ENCODE data around the gene LPIN1. TPM values are rescaled to one million over a fixed set of nuclear protein-coding genes. Genes with fewer than 3 reads are reported as not detected.
"Not testable (repeated sequence)": the region's sequence is repeated elsewhere in the genome, so short reads cannot be mapped to it uniquely, and the experiment has no call there.

The LPIN1 gene
- total RNA-seq, 2 donors from 2014 or later: 15.0 to 47.5 TPM

DNA sequence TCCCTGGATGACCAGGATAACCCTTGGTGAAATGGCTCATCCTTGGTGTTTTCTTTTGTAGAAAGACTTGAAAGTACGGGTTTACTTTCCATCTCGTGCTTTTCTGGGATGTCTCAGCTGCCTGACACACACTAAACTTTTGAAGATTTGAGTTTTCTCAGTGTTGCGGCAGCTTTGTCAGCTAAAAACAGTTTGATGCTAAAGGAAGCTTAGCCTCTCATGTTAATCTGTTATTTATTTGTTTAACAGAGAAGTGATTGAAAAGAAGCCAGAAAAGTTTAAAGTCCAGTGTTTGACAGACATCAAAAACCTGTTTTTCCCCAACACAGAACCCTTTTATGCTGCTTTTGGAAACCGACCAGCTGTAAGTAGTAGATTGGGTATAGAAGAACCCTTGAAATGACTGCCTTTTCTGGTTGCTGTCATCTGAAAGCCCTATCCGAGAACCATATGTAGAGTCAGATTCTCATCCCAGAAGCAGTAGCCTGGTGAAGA is 72.8 kb downstream of the LPIN1 start:
- TF ChIP-seq CTCF (IDR thresholded peaks at IDR 0.05) (no peak), POLR2A (IDR thresholded peaks at IDR 0.05) (no peak)
- peak overlapping the region; percentile 9 to 56 (median 34) for H3K27ac ChIP-seq
- DNase-seq: peak in 3 of 4 donors; percentile 20 to 54 (median 27)
- H3K4me3 ChIP-seq: no peak overlapping the region
- peaks cover 0 to 2% of the 10 kb centered on the region in 2 donors for H3K36me3 ChIP-seq (replicated peaks in 1 of 2; ENCODE audit: insufficient read depth in 1 of 2, low read depth in 2 of 2)
- no peaks in the 10 kb centered on the region for H3K27me3 ChIP-seq
- intact Hi-C loops (cut with DNase I): no loop called here
- 15 to 24% methylated on average over 5 of the region's 5 CpGs for WGBS, 2 donors
- peak; percentile 62 for ATAC-seq
- peaks cover 27% of the 10 kb centered on the region for H3K4me1 ChIP-seq
- H3K9me3 ChIP-seq: no peaks in the 10 kb centered on the region

DNA sequence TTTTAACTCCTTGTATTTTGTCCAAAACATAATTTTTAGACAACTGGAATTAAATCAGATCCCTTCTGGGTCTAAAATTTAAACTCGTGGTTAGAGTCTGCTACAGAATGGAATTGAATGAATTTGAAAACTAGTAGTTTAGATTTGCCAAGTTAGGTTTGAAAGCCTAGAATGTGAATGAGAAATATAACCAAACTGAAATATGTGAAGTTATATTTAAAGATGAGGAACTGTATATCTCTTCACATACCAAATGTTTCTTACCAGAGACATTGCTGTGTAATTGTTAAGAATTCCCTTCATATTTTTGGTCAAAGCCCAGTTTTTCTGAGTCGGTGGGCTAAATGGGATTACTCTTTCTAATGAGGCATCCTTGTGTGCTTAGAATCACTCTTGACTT is 74.2 kb downstream of the LPIN1 start:
- ATAC-seq (no peak), DNase-seq (no peak)
- intact Hi-C loops (cut with DNase I): no loop called here
- 91 to 92% methylated on average over 2 of the region's 2 CpGs for WGBS, 2 donors
- Histone ChIP-seq H3K4me3 (no peak overlapping the region), H3K4me1 (peaks cover 27% of the 10 kb centered on the region), H3K27me3 (no peaks in the 10 kb centered on the region), H3K36me3 (replicated peaks in 1 of 2; ENCODE audit: insufficient read depth in 1 of 2, low read depth in 2 of 2) (peaks cover 0 to 11% of the 10 kb centered on the region in 2 donors), H3K27ac (no peak overlapping the region), H3K9me3 (no peaks in the 10 kb centered on the region)
- TF ChIP-seq POLR2A (IDR thresholded peaks at IDR 0.05): no peak
- no peak for TF ChIP-seq CTCF (IDR thresholded peaks at IDR 0.05)

DNA sequence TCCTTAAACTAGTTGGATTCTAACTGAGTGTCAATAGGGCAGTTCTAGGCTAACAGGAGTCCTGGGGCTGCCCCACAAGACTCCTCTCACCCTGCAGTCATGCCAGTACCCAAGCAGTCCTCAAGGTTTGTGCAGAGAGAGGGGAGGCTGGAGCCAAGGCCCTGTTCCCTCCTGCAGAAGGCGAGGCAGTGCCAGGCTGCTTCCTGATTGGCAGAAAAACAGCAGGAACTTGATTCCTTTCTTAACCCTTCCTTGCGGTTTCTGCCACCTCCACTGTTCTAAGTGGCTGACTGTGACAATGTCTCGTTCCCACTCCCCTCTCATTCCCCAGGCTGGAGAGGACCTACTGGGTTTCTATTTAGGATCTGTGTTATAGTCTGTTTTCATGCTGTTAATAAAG is 75.3 kb downstream of the LPIN1 start:
- no peak for DNase-seq
- H3K4me1 ChIP-seq: peaks cover 27% of the 10 kb centered on the region
- 82 to 94% methylated on average over 3 of the region's 3 CpGs for WGBS, 2 donors
- H3K27ac ChIP-seq: no peak overlapping the region
- no peaks in the 10 kb centered on the region for H3K27me3 ChIP-seq
- H3K9me3 ChIP-seq: no peaks in the 10 kb centered on the region
- intact Hi-C loops (cut with DNase I): no loop called here
- no peak overlapping the region for H3K4me3 ChIP-seq
- TF ChIP-seq CTCF (IDR thresholded peaks at IDR 0.05) (no peak), POLR2A (IDR thresholded peaks at IDR 0.05) (no peak)
- H3K36me3 ChIP-seq (replicated peaks in 1 of 2; ENCODE audit: insufficient read depth in 1 of 2, low read depth in 2 of 2): peaks cover 0 to 8% of the 10 kb centered on the region in 2 donors
- ATAC-seq: no peak

DNA sequence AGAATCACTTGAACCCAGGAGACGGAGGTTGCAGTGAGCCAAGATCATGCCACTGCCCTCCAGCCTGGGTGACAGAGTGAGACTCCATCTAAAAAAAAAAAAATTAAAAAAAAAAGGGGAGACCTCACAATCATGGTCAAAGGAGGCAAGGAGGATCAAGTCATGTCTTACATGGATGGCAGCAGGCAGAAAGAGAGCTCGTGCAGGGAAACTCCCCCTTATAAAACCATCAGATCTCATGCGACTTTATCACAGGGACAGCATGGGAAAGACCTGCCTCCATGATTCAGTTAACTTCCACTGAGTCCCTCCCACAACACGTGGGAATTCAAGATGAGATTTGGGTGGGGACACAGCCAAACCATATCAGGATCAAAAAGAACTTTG is 75.9 kb downstream of the LPIN1 start:
- H3K27me3 ChIP-seq; H3K27ac ChIP-seq; intact Hi-C loops (cut with DNase I); H3K9me3 ChIP-seq; H3K36me3 ChIP-seq (replicated peaks in 1 of 2; ENCODE audit: insufficient read depth in 1 of 2, low read depth in 2 of 2); DNase-seq; ATAC-seq; H3K4me3 ChIP-seq: not testable (repeated sequence)
- H3K4me1 ChIP-seq: peaks cover 25% of the 10 kb centered on the region
- 78% methylated on average over 4 of the region's 4 CpGs for WGBS, 2 donors

- intact Hi-C loops (cut with DNase I): no loop called here
- peaks cover 22% of the 10 kb centered on the region for H3K4me1 ChIP-seq
- no peaks in the 10 kb centered on the region for H3K9me3 ChIP-seq
- peak; percentile 77 for ATAC-seq
- H3K4me3 ChIP-seq: no peak overlapping the region
- peak; percentile 45 to 80 (median 74) for DNase-seq
- 56 to 68% methylated on average over 14 to 19 of the region's 19 CpGs for WGBS, 2 donors
- no peaks in the 10 kb centered on the region for H3K27me3 ChIP-seq
- no peak for TF ChIP-seq CTCF (IDR thresholded peaks at IDR 0.05)
- peak overlapping the region in 3 of 4 donors; percentile 25 to 50 (median 47) for H3K27ac ChIP-seq
- H3K36me3 ChIP-seq (replicated peaks in 1 of 2; ENCODE audit: insufficient read depth in 1 of 2, low read depth in 2 of 2): peaks cover 0 to 8% of the 10 kb centered on the region in 2 donors
Observed at GRCh38 chr2:11822746-11823451, 76.5 kb downstream of the LPIN1 start.
